Measurements from ENCODE around the gene PGPEP1. TPM values are rescaled to one million over a fixed set of nuclear protein-coding genes. Genes with fewer than 3 reads are reported as not detected.
A peak's percentile ranks its signal among the peaks of the same experiment; 100 is the strongest.
"Not testable (repeated sequence)": the region's sequence is repeated elsewhere in the genome, so short reads cannot be mapped to it uniquely, and the experiment has no call there.

Gene PGPEP1
- total RNA-seq, 1 donor from 2014 or later: 32.1 TPM

DNA sequence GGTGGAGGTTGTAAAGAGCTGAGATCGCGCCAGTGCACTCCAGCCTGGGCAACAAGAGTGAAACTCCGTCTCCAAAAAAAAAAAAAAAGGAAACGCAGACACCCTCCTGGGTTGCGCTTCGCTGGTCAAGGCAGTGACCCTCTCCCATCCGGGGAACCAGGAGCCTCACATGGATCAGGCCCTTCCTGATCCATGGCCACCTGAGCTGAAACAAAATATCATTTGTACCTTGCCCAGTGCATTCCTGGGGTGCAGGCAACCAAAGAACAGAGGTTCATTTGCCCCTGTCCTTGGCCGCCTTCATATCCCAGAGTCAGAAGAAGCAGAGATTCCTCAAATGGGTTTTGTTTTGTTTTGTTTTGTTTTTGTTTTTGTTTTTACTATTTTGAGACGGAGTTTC is 9.5 kb upstream of the PGPEP1 start:
- DNase-seq (ENCODE audit: low read depth): no peak

GRCh38 chr19:18332917-18333530 is 7.4 kb upstream of the PGPEP1 start:
- DNase-seq (ENCODE audit: low read depth): no peak

- DNase-seq (ENCODE audit: low read depth): no peak
These were observed 6.7 kb upstream of the PGPEP1 start for GRCh38 chr19:18333680-18334079.

- DNase-seq (ENCODE audit: low read depth): no peak
These were observed 4.3 kb upstream of the PGPEP1 start for GRCh38 chr19:18336121-18336520.

- DNase-seq (ENCODE audit: low read depth): no peak
These were observed 1.9 kb upstream of the PGPEP1 start for GRCh38 chr19:18338541-18338940.

- DNase-seq (ENCODE audit: low read depth): peak; percentile 42
These were observed 675 bp upstream of the PGPEP1 start for GRCh38 chr19:18339723-18340122.

DNA sequence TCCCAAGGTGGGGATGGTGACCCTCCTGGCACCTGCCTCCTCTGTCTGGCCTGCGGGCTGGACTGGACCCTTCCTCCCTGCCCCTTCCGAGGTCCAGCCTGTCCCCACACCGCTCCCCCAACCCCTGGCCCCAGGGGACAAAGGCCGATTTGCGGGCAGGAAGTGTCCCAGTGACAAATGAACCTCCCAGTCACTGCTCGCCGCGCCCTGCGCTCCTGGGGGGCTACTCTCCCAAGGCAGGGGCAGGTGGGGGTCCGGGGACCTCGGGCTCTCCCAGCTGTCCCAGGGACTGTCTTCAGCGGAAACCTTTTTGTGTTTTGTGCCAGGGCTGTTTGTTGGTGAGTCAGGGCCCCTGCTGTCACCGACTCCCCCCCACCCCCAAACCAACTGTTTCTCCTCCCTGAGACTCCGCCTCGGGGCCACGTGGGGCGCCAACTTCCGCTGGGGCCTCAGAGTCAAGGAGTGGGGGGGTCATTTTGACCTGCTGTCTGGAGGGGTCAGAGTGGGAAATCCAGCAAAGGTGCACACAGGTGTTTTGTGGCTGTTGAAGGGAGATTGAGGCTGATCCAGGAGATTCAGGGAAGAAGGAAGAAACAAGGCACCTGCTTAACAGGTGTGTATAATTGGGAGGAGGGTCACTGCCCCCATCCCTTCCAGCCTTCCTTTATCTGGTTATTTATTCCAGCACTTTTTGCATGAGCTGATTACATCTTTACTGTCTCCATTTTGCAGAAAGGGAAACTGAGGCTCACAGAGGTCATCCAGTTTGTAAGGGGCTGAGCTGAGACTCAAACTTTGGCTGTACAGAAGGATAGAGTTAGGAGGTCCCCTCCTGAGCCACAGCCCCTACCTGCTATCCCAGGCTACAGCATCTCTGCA is 831 bp downstream of the PGPEP1 start:
- DNase-seq (ENCODE audit: low read depth): peak; percentile 78

DNA sequence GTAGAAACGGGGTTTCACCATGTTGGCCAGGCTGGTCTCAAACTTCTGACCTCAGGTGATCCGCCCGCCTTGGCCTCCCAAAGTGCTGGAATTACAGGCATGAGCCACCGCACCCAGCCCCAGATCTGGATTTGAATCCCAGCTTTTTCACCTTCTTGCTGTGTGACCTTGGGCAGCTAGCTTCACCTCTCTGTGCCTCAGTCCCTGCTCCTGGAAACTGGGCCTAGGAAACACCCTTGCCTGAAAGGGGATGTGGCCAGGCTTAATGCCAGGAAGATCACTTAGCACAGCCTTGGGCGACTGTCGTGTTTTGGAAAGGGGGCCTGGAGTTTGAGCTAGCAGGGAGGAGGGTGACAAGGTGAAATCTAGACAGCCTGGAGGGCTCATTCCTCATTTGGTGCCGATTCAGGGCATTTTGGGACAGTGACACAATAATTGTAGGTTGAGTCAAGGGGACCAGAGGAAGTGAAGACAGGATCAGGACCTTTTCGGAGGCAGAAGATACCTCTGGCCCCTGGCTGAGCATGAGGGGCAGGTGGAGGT is 1.8 kb downstream of the PGPEP1 start:
- no peak for DNase-seq (ENCODE audit: low read depth)

GRCh38 chr19:18344582-18344950 is 4.2 kb downstream of the PGPEP1 start:
- no peak for DNase-seq (ENCODE audit: low read depth)

DNA sequence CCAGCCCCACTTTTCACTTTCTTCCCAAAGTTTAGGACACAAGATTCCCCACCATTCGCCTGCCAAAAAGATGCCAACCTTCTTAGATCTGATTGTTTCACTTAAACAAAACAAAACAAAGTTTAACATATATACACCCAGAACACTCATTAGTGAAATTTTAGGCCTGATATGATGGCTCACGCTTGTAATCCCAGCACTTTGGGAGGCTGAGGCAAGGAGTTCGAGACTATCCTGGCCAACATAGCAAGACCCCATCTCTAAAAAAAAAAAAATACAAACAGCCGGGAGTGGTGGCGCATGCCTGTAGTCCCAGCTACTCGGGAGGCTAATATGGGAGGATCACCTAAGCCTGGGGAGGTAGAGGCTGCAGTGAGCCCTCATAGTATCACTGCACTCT is 4.9 kb downstream of the PGPEP1 start:
- DNase-seq (ENCODE audit: low read depth): no peak

DNA sequence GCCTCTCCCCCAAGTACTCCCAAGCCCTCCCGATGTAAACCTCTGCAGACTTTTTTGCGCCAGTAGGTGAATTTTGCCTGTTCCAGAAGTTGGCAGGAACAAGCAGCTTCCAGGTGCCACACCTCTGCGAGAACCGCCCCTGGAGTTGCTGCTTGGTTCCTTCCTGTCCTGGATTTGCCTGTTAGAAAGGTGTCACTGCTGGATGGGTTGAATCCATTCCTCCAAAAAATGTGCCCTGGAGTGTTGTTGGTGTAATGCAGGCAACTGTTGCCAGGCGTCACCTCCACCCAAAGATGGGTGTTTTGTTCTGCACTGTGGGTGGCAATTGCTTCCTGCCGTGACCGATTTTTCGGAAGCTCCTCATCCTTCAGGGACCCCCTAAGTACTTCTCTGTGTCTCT is 5.7 kb downstream of the PGPEP1 start:
- DNase-seq (ENCODE audit: low read depth): no peak

DNA sequence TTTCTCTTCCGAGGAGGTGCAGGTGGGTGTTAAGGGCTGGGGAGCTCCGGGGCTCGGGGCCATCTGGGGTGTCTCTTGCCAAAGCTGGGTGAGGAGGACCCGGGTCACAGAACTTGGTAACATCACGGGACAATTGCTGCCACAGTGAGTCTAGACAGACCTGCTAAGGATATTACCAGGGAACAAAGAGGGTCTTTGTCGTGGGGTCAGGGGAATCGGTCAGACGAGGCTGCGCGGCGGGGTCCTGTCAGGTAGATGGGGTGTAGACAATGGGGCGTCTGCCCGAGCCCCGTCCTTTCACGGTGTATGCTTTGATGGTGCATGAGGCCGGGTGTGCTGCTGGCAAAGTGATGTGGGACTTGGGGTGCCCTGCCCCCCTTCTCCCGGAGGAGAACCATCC is 7.8 kb downstream of the PGPEP1 start:
- DNase-seq (ENCODE audit: low read depth): no peak

- DNase-seq (ENCODE audit: low read depth): not testable (repeated sequence)
These were observed 8.5 kb downstream of the PGPEP1 start for GRCh38 chr19:18348818-18349339.

DNA sequence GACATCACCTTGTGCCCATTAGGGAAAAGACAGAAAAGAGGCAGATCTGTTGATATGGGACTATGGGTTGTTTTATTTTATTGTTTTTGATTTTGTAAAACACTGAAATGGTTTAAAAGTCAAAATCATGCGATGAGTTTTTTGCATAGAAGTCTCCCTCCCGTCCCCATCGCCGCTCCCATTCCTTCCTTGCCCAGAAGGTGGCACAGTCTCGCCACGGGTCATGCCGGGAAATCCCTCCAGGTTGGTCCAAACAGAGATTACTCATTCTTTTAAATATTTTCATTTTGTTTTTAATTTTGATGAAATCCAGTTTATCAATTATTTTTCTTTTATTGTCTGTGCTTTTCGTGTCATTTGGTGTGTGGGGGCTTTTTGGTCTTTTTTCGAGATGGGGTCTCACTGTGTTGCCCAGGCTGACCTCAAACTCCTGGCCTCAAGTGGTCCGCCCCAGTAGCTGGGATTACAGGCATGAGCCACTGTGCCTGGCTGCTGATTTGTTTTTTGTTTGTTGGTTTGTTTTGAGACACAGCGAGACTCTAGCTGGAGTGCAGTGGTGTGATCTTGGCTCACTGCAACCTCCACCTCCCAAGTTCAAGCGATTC is 9.2 kb downstream of the PGPEP1 start:
- DNase-seq (ENCODE audit: low read depth): peak; percentile 56

DNA sequence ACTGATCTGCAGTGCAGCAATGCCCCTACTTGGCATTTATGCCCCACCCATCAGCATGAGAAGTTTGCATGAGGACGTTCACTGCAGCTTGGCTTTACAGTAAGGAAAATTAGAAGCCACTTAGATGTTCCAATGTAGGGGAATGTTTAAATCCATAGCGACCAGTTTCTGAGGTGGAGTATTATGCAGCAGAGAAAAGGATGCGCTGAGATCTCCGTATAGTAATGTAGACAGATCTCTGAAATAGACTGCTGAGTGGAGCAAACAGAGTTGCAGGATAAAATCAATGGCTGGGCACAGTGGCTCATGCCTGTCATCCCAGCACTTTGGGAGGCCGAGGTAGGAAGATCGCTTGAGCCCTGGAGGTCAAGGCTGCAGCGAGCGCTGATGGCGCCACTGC is 10.1 kb downstream of the PGPEP1 start:
- DNase-seq (ENCODE audit: low read depth): no peak

GRCh38 chr19:18351544-18351943 is 11.1 kb downstream of the PGPEP1 start:
- no peak for DNase-seq (ENCODE audit: low read depth)

DNA sequence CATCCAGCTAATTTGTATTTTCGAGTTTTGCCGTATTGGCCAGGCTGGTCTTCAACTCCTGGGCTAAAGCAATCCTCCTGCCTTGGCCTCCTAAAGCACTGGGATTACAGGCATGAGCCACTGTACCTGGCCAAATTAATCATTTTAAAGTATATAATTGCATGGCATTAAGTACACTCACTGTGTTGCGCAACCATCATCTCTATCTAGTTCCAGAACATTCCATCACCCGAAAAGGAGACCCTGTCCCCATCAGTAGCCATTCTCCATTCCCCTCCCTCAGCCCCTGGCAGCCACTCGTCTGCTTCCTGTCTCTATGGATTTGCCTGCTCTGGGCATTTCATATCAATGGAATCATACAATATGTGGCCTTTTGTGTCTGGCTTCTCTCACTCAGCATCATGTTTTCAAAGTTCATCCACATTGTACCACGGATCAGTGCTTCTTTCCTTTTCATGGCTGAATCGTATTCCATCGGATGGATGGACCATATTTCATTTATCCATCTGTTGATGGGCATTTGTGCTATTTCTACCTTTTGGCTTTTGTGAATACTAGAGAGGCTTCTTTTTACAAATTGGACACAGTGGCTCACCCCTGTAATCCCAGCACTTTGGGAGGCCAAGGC is 13.1 kb downstream of the PGPEP1 start:
- DNase-seq (ENCODE audit: low read depth): no peak

DNA sequence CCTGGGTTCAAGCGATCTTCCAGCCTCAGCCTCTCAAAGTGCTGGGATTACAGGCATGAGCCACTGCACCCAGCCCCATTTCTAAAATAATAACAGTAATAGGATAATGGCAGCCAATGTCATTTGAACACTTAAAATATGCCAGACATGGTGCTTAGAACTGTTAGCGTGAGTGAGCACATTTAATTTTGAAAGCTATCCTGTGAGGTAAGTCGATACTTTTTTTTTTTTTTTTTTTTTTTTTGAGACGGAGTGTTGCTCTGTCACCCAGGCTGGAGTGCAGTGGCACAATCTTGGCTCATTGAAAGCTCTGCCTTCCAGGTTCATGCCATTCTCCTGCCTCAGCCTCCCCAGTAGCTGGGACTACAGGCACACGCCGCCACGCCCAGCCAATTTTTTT is 14.3 kb downstream of the PGPEP1 start:
- DNase-seq (ENCODE audit: low read depth): not testable (repeated sequence)

GRCh38 chr19:18357041-18357440 is 16.6 kb downstream of the PGPEP1 start:
- DNase-seq (ENCODE audit: low read depth): no peak

DNA sequence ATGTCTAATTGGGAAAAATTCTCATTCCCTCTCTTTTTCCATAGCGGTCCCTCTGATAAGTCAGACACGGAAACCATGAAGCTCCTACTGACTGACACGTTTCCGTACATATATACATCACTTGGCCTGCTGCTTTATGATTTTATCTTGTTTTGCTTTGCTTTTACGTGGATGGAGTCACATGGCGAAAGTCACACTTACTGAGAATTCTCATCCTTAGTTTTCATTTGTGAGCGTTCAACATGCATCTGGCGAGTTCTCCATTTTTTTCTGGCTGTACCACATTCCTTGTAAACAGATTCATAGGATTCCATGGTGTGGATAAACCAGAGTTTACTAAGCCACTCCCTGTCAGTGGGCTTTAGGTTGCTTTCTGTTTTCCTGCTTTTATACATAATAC is 21.2 kb downstream of the PGPEP1 start:
- DNase-seq (ENCODE audit: low read depth): no peak

DNA sequence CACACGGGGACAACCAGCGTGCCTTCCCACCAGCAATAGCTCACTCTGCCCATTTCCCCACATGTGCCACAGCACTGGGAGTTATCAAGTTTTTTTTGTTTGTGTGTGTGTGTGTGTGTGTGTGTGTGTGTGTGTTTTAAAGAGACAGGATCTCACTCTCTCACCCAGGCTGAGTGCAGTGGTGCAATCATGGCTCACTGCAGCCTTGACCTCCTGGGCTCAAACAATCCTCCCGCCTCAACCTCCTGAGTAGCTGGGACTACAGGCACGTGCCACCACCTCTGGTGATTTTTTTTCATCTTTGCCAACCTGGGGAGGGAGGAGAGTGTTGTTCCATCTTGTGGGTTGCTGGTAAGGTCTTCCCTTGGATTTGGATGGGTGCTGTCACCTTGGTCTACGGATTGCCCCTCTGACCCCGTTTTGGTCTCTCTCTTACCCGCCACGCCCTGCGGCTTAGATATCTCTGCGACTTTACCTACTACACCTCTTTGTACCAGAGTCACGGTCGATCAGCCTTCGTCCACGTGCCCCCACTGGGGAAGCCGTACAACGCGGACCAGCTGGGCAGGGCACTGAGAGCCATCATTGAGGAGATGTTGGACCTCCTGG is 22.6 kb downstream of the PGPEP1 start:
- DNase-seq (ENCODE audit: low read depth): no peak

Data from myocyte (in vitro differentiated cells).